ENCODE results near the gene DYSF.

Gene DYSF

GRCh38 chr2:71547616-71548285 lies 94.4 kb downstream of the DYSF start:
- TF ChIP-seq TAF1 (IDR thresholded peaks at IDR 0.05; ENCODE audit: borderline replicate concordance, insufficient read depth, low read length) (no peak), POLR2AphosphoS5 (IDR thresholded peaks at IDR 0.05; ENCODE audit: low read depth, low read length) (no peak), SIN3A (IDR thresholded peaks at IDR 0.05; ENCODE audit: borderline replicate concordance, insufficient read depth, low read length) (no peak), REST (IDR thresholded peaks at IDR 0.05; ENCODE audit: insufficient read depth in 1 of 2, low read depth in 2 of 2, low read length in 2 of 2) (no peak), FOXP2 (optimal IDR thresholded peaks at IDR 0.05; ENCODE audit: borderline replicate concordance, extremely low read depth, extremely low read length, insufficient read depth) (no peak)

GRCh38 chr2:71548646-71549425 lies 95.5 kb downstream of the DYSF start:
- no peak for TF ChIP-seq TAF1 (IDR thresholded peaks at IDR 0.05; ENCODE audit: borderline replicate concordance, insufficient read depth, low read length)
- TF ChIP-seq SIN3A (IDR thresholded peaks at IDR 0.05; ENCODE audit: borderline replicate concordance, insufficient read depth, low read length), result no peak
- no peak for TF ChIP-seq POLR2AphosphoS5 (IDR thresholded peaks at IDR 0.05; ENCODE audit: low read depth, low read length)
- TF ChIP-seq REST (IDR thresholded peaks at IDR 0.05; ENCODE audit: insufficient read depth in 1 of 2, low read depth in 2 of 2, low read length in 2 of 2), result no peak
- no peak for TF ChIP-seq FOXP2 (optimal IDR thresholded peaks at IDR 0.05; ENCODE audit: borderline replicate concordance, extremely low read depth, extremely low read length, insufficient read depth)

GRCh38 chr2:71550801-71551630 lies 97.7 kb downstream of the DYSF start:
- no peak for TF ChIP-seq TAF1 (IDR thresholded peaks at IDR 0.05; ENCODE audit: borderline replicate concordance, insufficient read depth, low read length)
- no peak for TF ChIP-seq POLR2AphosphoS5 (IDR thresholded peaks at IDR 0.05; ENCODE audit: low read depth, low read length)
- TF ChIP-seq FOXP2 (optimal IDR thresholded peaks at IDR 0.05; ENCODE audit: borderline replicate concordance, extremely low read depth, extremely low read length, insufficient read depth), result no peak
- TF ChIP-seq REST (IDR thresholded peaks at IDR 0.05; ENCODE audit: insufficient read depth in 1 of 2, low read depth in 2 of 2, low read length in 2 of 2), result no peak
- TF ChIP-seq SIN3A (IDR thresholded peaks at IDR 0.05; ENCODE audit: borderline replicate concordance, insufficient read depth, low read length), result no peak

- TF ChIP-seq FOXP2 (optimal IDR thresholded peaks at IDR 0.05; ENCODE audit: borderline replicate concordance, extremely low read depth, extremely low read length, insufficient read depth) (no peak), SIN3A (IDR thresholded peaks at IDR 0.05; ENCODE audit: borderline replicate concordance, insufficient read depth, low read length) (no peak), REST (IDR thresholded peaks at IDR 0.05; ENCODE audit: insufficient read depth in 1 of 2, low read depth in 2 of 2, low read length in 2 of 2) (no peak), POLR2AphosphoS5 (IDR thresholded peaks at IDR 0.05; ENCODE audit: low read depth, low read length) (no peak), TAF1 (IDR thresholded peaks at IDR 0.05; ENCODE audit: borderline replicate concordance, insufficient read depth, low read length) (no peak)
These were observed 98.2 kb downstream of the DYSF start for GRCh38 chr2:71551631-71551915.

All from PFSK-1 (cell line).